NCI-H1417 (cell line): ENCODE measurements around the gene DTX3.
"Not testable (repeated sequence)": the region's sequence is repeated elsewhere in the genome, so short reads cannot be mapped to it uniquely, and the experiment has no call there.

Experiments
- DNase-seq, 3 experiments: peaks; one replicate each; lab custom pipeline; 2025; lab: John Stamatoyannopoulos, UW

DTX3 gene

GRCh38 chr12:57583008-57583831 is 21.4 kb upstream of the DTX3 start:
- DNase-seq: peak; percentile 64 to 91 (median 75)

- DNase-seq: no peak
Measured at GRCh38 chr12:57584050-57584449, 20.6 kb upstream of the DTX3 start.

DNA sequence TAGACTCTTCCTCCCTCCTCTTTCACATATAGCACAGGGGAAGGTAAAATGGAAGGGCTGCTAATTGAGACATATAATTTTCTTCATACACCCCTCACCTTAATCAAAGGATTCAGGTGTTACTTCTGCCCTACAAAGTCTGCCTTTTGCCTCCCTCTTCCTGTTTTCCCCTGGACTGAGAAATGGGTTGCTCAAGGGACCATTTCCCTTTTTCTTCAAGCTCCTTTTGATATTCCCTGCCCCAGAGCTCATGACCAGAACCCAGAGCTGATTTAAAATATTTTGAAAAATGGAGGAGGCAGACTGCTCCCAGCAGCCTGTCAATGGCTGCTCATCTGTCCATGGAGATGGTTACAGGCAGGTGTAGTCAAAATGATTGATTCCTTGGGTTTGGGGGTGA is 19.9 kb upstream of the DTX3 start:
- no peak for DNase-seq

DNA sequence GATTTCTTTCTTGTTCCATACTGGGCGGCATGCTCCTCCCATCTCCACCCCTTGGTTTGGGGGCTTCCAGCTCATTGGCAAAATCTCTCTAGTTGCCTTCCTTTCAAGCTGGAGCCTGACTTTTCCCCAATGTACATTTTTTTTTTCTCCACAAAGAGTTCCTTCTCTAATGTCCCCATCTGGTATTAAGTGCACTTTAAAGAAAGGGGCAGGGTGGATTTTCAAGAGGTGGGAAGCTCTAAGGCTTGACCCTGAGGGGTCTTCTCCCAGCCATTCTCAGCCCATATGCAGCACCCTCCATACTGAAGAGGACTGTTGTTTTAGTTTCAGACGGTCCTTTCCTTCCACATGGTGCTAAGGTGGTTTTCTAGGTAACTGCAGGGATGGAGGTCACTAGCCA is 19.5 kb upstream of the DTX3 start:
- no peak for DNase-seq

DNA sequence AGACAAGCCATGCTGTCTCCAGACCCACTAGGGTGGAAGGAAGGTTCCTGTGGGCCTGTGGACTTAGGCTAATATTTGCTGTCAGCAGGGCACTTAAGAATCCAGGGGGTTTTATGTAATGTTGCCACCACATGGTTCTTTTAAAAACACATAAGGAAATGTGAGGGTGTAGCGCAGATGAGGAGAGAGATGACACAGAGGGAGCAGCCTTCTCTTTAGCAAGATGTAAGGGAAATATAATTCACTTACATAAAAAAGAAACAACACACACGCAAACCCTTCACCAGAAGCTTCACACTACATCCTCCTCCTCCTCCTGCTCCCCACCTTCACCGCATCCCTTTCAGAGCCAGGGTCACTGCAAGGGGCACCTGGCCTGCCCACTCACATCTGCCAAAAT is 18.5 kb upstream of the DTX3 start:
- no peak for DNase-seq

DNA sequence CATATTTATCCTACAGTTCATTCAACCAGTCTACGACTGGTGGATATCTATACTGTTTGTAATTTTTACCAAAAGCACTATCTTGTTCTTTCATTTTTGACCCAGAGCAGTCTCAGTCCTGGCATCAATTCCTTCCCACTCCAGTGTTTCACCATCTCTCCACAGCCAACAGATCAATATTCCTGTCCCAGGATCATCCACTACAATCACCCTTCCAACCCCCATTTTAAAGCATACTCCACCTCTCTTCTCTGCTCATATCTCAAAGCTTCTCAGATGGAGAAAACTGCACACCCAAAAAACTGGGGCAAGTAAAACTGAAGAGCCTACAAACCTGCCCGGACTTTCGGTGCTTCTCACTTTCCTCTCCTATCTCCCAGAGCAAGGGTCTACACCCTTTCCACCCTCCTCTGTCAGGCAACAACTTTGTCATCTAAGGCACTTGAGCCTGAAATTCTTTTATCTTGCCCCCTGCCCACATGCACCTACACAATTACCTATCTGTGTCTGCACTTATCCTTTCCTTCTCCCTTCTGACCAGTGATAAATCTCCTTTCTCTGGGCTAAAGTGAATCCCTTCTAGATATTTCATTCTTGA is 17.7 kb upstream of the DTX3 start:
- no peak for DNase-seq

DNA sequence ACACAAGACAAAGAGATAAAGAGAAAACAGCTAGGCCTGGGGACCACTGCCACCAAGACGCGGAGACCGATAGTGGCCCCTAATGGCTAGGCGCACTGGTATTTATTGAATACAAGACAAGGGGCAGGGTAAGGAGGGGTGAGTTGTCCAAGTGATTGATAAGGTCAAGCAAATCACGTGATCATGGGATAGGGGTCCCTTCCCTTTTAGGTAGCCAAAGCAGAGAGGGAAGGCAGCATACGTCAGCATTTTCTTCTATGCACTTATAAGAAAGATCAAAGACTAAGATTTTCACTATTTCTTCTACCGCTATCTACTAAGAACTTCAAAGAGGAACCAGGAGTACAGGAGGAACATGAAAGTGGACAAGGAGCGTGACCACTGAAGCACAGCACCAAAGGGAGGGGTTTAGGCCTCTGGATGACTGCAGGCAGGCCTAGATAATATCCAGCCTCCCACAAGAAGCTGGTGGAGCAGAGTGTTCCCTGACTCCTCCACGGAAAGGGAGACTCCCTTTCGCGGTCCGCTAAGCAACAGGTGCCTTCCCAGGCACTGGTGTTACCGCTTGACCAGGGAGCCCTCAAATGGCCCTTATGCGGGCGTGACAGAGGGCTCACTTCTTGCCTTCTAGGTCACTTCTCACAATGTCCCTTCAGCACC is 15.5 kb upstream of the DTX3 start:
- not testable (repeated sequence) for DNase-seq

DNA sequence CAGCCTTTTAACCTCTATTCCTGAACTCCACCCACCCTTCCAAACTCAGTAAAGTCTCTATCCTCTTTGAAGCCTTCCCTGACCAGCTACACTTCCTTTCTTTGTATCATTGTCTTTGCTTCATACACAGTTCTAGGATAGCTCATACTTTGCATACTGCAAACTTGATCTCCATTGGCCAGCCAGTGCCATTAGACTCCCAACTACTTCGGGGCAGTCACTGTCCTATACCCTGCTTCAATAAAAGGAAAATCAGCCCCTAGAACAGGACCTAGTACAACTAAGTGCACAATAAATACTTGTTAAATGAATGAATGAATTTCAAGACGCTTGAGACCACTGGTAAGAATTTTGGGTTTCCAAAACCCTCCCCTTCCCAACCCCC is 14.2 kb upstream of the DTX3 start:
- no peak for DNase-seq

GRCh38 chr12:57590864-57591781 is 13.5 kb upstream of the DTX3 start, which contains the start of gene PIP4K2C:
Gene PIP4K2C (plus strand): TSS chr12:57591192. CDS start chr12:57591290, 98 bp downstream.
- peak; percentile 92 to 94 (median 93) for DNase-seq

DNA sequence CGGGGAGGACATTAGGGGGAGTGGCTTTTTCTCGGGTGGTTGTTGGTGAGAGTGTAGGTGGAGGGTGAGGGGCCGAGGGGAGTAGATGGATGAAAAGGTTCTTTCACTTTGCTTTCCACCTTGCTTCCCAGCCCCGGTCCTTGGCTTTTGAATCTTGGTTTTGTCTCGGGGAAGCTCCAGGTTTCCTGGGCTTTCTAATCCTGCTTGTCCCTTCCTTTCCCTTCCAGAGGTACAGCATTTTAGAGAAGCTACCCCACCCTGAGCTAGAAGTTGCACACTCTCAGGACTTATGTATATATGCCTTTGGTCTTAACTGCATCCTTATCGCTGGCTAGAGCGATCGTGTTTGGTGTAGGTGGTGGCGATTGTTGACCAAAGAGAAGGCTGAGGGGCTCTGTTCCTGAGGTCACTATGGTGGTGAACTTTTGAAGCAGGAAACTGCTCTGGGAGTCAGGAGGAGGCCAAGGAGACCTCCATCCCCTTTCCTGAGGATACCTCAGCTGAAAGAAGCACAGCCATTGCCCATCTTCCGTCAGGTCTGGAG is 12.8 kb upstream of the DTX3 start:
- no peak for DNase-seq

GRCh38 chr12:57592551-57593165 is 12.0 kb upstream of the DTX3 start:
- no peak for DNase-seq

GRCh38 chr12:57593187-57593586 is 11.4 kb upstream of the DTX3 start:
- no peak for DNase-seq

DNA sequence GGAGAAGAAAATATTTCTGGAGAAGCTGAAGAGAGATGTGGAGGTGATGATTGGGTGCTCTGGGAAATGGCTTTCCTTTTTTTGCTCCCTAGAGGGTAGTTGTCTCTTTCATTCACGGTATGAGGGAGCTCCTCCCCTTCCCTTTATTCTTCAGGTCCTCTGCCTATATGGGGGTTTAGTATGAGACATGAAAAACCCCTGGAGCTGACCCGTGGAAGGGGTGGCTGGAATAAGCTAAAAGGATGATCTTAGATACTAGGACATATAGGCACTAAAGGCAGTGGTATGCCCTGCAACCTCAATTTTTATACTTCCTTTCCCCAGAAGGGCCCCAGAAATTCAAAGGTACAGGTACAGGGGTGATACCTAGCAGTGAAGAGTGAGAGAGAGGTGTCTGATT is 4.2 kb upstream of the DTX3 start:
- DNase-seq: no peak

GRCh38 chr12:57602544-57602943 is 2.1 kb upstream of the DTX3 start:
- DNase-seq: no peak

DNA sequence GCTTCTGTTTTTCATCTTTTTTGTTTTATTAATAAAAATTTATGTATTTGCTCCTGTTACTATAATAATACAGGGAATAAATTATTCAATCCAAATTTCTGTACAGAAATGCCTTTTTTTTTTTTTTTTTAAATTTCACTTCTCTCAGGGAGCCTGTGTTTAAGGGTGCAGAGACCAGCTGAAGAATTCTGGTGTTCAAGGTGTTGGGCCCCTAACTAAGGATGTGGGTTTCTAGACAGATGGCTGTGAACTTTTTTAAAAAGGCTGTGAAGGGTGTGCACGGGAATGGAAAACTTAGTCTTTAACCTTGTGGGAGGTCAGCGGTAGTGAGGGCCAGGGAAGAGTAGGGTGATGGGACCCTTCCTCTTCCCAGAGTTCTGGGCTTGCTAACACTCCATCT is 1.3 kb upstream of the DTX3 start:
- DNase-seq: no peak

DNA sequence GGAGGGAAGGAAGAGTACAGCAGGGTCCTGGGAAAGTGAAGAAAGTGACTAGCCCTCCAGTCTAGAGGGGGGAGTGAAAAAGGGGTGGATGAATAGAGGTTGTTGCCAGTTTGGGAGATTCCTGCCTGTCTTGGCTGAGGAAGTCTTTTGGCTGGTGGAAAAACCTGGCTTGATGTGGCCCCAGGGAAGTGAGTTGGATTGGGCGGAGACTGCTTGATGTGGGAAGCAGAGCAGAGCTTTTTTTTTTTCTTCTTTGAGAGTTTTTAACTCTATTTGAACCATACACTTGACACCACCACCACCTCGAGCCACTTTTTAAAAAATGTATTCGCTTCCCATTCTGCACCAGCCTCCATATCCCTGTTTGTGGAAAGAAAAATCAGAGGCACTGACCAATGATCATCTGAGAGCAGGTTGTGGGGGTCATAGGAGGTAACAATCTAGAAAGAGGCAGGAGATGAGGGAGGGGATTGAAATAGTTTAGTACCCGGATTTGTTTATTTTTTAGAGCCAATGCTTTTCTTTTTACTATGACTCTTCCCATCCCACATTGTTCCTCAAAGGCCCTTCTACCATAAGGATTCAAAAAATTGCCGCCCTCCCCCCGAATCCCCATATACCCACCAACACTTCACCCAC is 690 bp upstream of the DTX3 start:
- DNase-seq: peak in 2 of 3 experiments; percentile 35 to 56

- peak in 2 of 3 experiments; percentile 48 to 51 for DNase-seq
Measured at GRCh38 chr12:57604992-57605810, 577 bp downstream of the DTX3 start.

- no peak for DNase-seq
Measured at GRCh38 chr12:57605811-57606311, 1.2 kb downstream of the DTX3 start.

GRCh38 chr12:57606399-57606798 is 1.8 kb downstream of the DTX3 start:
- DNase-seq: no peak

DNA sequence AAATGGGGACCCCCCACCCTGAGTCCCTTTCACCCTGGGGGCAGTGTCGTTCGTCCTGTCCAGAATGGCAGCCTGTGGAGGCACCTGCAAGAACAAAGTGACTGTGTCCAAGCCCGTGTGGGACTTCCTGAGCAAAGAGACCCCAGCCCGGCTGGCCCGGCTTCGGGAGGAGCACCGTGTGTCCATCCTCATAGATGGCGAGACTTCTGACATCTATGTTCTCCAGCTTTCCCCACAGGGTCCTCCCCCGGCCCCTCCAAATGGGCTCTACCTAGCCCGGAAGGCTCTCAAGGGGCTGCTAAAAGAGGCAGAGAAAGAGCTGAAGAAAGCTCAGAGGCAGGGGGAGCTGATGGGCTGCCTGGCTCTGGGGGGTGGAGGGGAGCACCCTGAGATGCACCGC is 2.2 kb downstream of the DTX3 start:
- no peak for DNase-seq
